Upper lobe of right lung (tissue), 1 donor: ENCODE measurements around the gene ECM2. TPM values are rescaled to one million over a fixed set of nuclear protein-coding genes. Genes with fewer than 3 reads are reported as not detected.

ENCODE experiments used
- ATAC-seq: fragments of 200-7000 bp; cut with Tn5 transposase; one replicate; pipeline ENCODE4 v1.9.1; 2020; ENCODE audit warnings: mild to moderate bottlenecking, moderate library complexity
- DNase-seq: peaks from one replicate; pipeline ENCODE4 v3.0.0-alpha.2; 2020
- H3K27ac ChIP-seq: fragments of 200-600 bp; one replicate; pipeline ENCODE4 v1.8.0; 2022
- H3K27me3 ChIP-seq: fragments of 200-600 bp; one replicate; pipeline ENCODE4 v1.8.0; 2022; ENCODE audit warnings: mild to moderate bottlenecking
- H3K36me3 ChIP-seq: fragments of 200-600 bp; one replicate; pipeline ENCODE4 v1.8.0; 2022
- H3K4me1 ChIP-seq: fragments of 200-600 bp; one replicate; pipeline ENCODE4 v1.8.0; 2022
- H3K4me3 ChIP-seq: fragments of 200-600 bp; one replicate; pipeline ENCODE4 v1.8.0; 2022; ENCODE audit warnings: mild to moderate bottlenecking
- H3K9me3 ChIP-seq: fragments of 200-600 bp; one replicate; pipeline ENCODE4 v1.8.0; 2022
- intact Hi-C: fragments of 100-400 bp; cut with DNase I; formaldehyde crosslinking; loops from one replicate; pipeline ENCODE4 v1.11.0; 2022
- microRNA-seq: library from miRNA; unstranded; fragments of <30 nt; microRNA quantifications from one replicate; pipeline ENCODE4 v1.2.0, GENCODE V29; 2020; ENCODE audit warnings: borderline microRNAs expressed
- total RNA-seq: library from RNA; stranded (reverse); fragmentation: NEBNext Ultra II Directional; extraction: Animal tissue kit (Norgen Biotek cat#: 25700); gene quantifications from one replicate; pipeline ENCODE4 v1.2.1, GENCODE V29; 2021
- TF ChIP-seq, protein P1 (sequence below): fragments of 200-600 bp; IDR thresholded peaks from one replicate; pipeline ENCODE4 v1.8.0; 2022; ENCODE audit warnings: antibody characterized with exemption
- donor health status: DM: no; HTN: yes; CAD: no; lungs with severe emphysema.

ECM2 gene
- total RNA-seq, 1 donor from 2014 or later: 13.8 TPM

DNA sequence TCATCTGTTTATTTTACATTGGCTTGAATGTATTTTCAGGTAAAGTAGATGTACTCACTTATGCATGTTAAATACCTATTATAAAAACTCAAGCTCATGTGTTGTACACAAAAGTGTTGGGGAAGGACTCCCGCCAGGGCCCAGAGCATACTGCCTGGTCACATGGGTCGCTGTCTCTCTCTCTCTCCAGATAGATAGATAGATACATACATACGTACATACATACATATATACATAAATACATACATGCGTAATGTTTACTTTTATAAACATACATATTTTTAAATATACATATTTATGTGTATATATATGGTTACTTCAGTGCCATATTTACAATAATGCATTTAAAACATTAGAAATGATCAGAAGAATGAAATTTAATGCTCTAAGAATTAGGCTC, 78.2 kb downstream of the ECM2 start:
- Histone ChIP-seq H3K27ac (no peak overlapping the region), H3K36me3 (no peaks in the 10 kb centered on the region), H3K9me3 (no peaks in the 10 kb centered on the region), H3K27me3 (no peaks in the 10 kb centered on the region), H3K4me1 (no peaks in the 10 kb centered on the region), H3K4me3 (no peak overlapping the region)
- TF ChIP-seq, protein P1, sequence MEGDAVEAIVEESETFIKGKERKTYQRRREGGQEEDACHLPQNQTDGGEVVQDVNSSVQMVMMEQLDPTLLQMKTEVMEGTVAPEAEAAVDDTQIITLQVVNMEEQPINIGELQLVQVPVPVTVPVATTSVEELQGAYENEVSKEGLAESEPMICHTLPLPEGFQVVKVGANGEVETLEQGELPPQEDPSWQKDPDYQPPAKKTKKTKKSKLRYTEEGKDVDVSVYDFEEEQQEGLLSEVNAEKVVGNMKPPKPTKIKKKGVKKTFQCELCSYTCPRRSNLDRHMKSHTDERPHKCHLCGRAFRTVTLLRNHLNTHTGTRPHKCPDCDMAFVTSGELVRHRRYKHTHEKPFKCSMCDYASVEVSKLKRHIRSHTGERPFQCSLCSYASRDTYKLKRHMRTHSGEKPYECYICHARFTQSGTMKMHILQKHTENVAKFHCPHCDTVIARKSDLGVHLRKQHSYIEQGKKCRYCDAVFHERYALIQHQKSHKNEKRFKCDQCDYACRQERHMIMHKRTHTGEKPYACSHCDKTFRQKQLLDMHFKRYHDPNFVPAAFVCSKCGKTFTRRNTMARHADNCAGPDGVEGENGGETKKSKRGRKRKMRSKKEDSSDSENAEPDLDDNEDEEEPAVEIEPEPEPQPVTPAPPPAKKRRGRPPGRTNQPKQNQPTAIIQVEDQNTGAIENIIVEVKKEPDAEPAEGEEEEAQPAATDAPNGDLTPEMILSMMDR: no peak
- DNase-seq (no peak), ATAC-seq (no peak)
- intact Hi-C loops: no loop called here

DNA sequence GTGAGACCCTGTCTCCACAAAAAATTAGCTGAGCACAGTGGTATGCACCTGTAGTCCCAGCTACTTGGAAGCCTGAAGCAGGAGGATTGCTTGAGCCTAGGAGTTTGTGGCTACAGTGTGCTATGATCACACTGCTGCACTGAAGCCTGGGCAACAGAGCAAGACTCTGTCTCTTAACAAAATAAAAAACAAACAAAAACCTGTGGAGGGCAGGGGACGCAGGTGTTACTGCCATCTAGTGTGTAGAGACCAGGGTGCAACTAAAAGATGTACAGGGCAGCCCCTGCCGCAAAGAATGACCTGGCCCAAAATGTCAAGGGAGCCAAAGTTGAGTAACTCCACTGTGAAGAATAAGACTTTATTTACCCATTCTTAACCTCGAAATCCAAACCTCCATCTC, 80.6 kb downstream of the ECM2 start:
- H3K9me3 ChIP-seq: no peaks in the 10 kb centered on the region
- H3K4me1 ChIP-seq: no peaks in the 10 kb centered on the region
- no peak overlapping the region for H3K27ac ChIP-seq
- ATAC-seq: no peak
- H3K27me3 ChIP-seq: no peaks in the 10 kb centered on the region
- H3K36me3 ChIP-seq: no peaks in the 10 kb centered on the region
- TF ChIP-seq, protein P1: no peak
- DNase-seq: no peak
- intact Hi-C loops: no loop called here
- no peak overlapping the region for H3K4me3 ChIP-seq

DNA sequence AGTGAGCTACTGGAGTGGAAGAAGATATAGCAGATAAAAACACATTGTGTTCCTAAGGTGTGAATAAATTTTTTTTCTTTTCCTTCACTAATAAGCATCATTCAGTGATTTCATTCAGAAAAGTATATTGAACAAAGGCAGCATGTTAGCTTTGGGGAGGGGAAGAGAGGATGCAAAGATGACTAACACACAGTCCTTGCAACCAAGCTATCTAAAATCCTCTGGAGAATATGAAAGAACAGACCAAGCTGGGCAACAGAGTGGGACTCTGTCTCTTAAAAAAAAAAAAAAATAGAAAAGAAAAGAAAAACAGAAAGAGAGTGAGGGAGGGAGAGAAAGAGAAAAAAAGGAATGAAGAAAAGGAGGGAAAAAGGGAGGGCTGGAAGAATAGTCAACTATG, 89.3 kb downstream of the ECM2 start:
- no peaks in the 10 kb centered on the region for H3K36me3 ChIP-seq
- no peaks in the 10 kb centered on the region for H3K4me1 ChIP-seq
- no peak overlapping the region for H3K27ac ChIP-seq
- no peaks in the 10 kb centered on the region for H3K9me3 ChIP-seq
- TF ChIP-seq, protein P1: no peak
- H3K27me3 ChIP-seq: no peaks in the 10 kb centered on the region
- no peak for DNase-seq
- intact Hi-C loops: no loop called here
- H3K4me3 ChIP-seq: no peak overlapping the region
- no peak for ATAC-seq

Small RNAs within 50 kb of the gene (microRNA-seq; reads per million reads assigned to microRNA genes)
- not detected for gene MIR4670

Other genes with a start within 250 kb of the ECM2 start
- 83.9 TPM for gene IARS1, start 242.3 kb downstream of the ECM2 start, total RNA-seq
- gene NOL8, start 210.6 kb downstream of the ECM2 start, total RNA-seq: 34.2 TPM
- 4.0 TPM for gene CENPP, start 210.0 kb downstream of the ECM2 start, total RNA-seq
- 10.6 TPM for gene OGN, start 131.4 kb downstream of the ECM2 start, total RNA-seq
- 6.5 TPM for gene OMD, start 111.5 kb downstream of the ECM2 start, total RNA-seq
- gene ASPN, start 53.5 kb downstream of the ECM2 start, total RNA-seq: 7.5 TPM
- gene IPPK, start 134.1 kb upstream of the ECM2 start, total RNA-seq: 9.6 TPM
- gene BICD2, start 228.8 kb upstream of the ECM2 start, total RNA-seq: 38.6 TPM